A549 (cell line): ENCODE results near the gene ODC1. TPM values are rescaled to one million over a fixed set of nuclear protein-coding genes. Genes with fewer than 3 reads are reported as not detected.

Source experiments
- ATAC-seq, 2 experiments: fragments of 200-7000 bp in 1 of 2; fragments of >200 bp in 1 of 2; cut with Nextera tagmentation in 1 of 2; cut with Tn5 transposase in 1 of 2; 3 replicates each; pipeline versions ENCODE4 v1.8.0 to v1.9.1; 2018 to 2020; ENCODE audit warnings: mild to moderate bottlenecking in 1 of 2, moderate library complexity in 1 of 2
- CTCF ChIA-PET: fragments of 300-600 bp; sonication (Branson Sonifier 250); formaldehyde crosslinking; extraction: SDS; loops from one replicate; lab custom pipeline; 2021; ENCODE audit warnings: antibody characterized with exemption, inconsistent platforms; lab: Yijun Ruan, JAX
- POLR2A ChIA-PET: fragments of 350-600 bp; formaldehyde crosslinking; extraction: SDS; loops from one replicate; lab custom pipeline; 2021; ENCODE audit warnings: antibody characterized with exemption, inconsistent platforms; lab: Yijun Ruan, JAX
- DNase-seq, 2 experiments: peaks; one replicate each; pipeline versions ENCODE4 v3.0.0 to v3.0.0-alpha.2; 2011 to 2016; ENCODE audit warnings: low read depth in 1 of 2, low spot score in 1 of 2
- FAIRE-seq: peaks from 2 replicates; lab custom pipeline; 2011; peaks lifted over from hg19 to GRCh38; lab: Jason Lieb, UNC
- H3K27ac ChIP-seq, 2 experiments: fragments of >200 bp; sonication (Bioruptor Twin); formaldehyde crosslinking; 3 replicates each; pipeline ENCODE4 v1.5.1; 2016 to 2017
- H3K4me1 ChIP-seq: fragments of >200 bp; sonication (Bioruptor Twin); formaldehyde crosslinking; 3 replicates; pipeline ENCODE4 v1.6.1; 2016
- H3K4me2 ChIP-seq: fragments of >200 bp; sonication (Bioruptor Twin); formaldehyde crosslinking; 3 replicates; pipeline ENCODE4 v1.6.1; 2016
- H3K4me3 ChIP-seq: fragments of >200 bp; sonication (Bioruptor Twin); formaldehyde crosslinking; 3 replicates; pipeline ENCODE4 v1.5.1; 2016
- H3K9me3 ChIP-seq: fragments of >200 bp; sonication (Bioruptor Twin); formaldehyde crosslinking; 3 replicates; pipeline ENCODE4 v1.6.1; 2016
- ATOH8 ChIP-seq: fragments of 250-450 bp; sonication (Bioruptor Pico); IDR thresholded peaks from 2 replicates; pipeline ENCODE4 v1.5.0; 2020; ENCODE audit warnings: low read depth, mild to moderate bottlenecking, moderate library complexity
- BCL3 ChIP-seq: fragments of >200 bp; sonication (Bioruptor Twin); formaldehyde crosslinking; IDR thresholded peaks from 3 replicates; pipeline ENCODE4 v1.6.1; 2016
- BHLHE40 ChIP-seq: IDR thresholded peaks from 2 replicates; pipeline ENCODE4 v1.6.1; 2012; ENCODE audit warnings: low read depth, low read length, inconsistent platforms
- CEBPB ChIP-seq, 2 experiments: fragments of >200 bp in 1 of 2; sonication (Bioruptor Twin) in 1 of 2; formaldehyde crosslinking in 1 of 2; IDR thresholded peaks; 2 replicates each; pipeline ENCODE4 v1.6.1; 2012 to 2016
- E2F6 ChIP-seq: IDR thresholded peaks from 2 replicates; pipeline ENCODE4 v1.6.1; 2012; ENCODE audit warnings: low read depth, borderline replicate concordance
- EHF ChIP-seq: fragments of 250-450 bp; sonication (Bioruptor Pico); IDR thresholded peaks from 2 replicates; pipeline ENCODE4 v1.5.0; 2020; ENCODE audit warnings: mild to moderate bottlenecking
- EHMT2 ChIP-seq: fragments of 200-600 bp; sonication (generic); IDR thresholded peaks from 2 replicates; pipeline ENCODE4 v1.6.1; 2016; ENCODE audit warnings: antibody characterized with exemption, low read depth, mild to moderate bottlenecking, moderate library complexity
- ESRRA ChIP-seq: fragments of 150-350 bp; IDR thresholded peaks from 2 replicates; pipeline ENCODE4 v1.6.1; 2014; ENCODE audit warnings: mild to moderate bottlenecking, low read length, borderline replicate concordance
- FOSB ChIP-seq: fragments of 250-450 bp; sonication (Bioruptor Pico); IDR thresholded peaks from 2 replicates; pipeline ENCODE4 v1.5.0; 2020; ENCODE audit warnings: mild to moderate bottlenecking, moderate library complexity
- FOXS1 ChIP-seq: fragments of 250-450 bp; sonication (Bioruptor Pico); IDR thresholded peaks from 2 replicates; pipeline ENCODE4 v1.5.0; 2020; ENCODE audit warnings: mild to moderate bottlenecking, moderate library complexity
- HOXB13 ChIP-seq: fragments of 250-450 bp; sonication (Bioruptor Pico); IDR thresholded peaks from 2 replicates; pipeline ENCODE4 v1.5.0; 2020; ENCODE audit warnings: low read depth, mild to moderate bottlenecking, moderate library complexity
- JUN ChIP-seq, 2 experiments: fragments of >200 bp; sonication (Bioruptor Twin); formaldehyde crosslinking; IDR thresholded peaks; 2 replicates in 1 of 2; 3 replicates in 1 of 2; pipeline ENCODE4 v1.6.1; 2016 to 2017
- MAFK ChIP-seq: fragments of 450-650 bp; IDR thresholded peaks from 2 replicates; pipeline ENCODE4 v1.6.1; 2014; ENCODE audit not compliant: partially characterized antibody
- MAZ ChIP-seq: fragments of 150-350 bp; IDR thresholded peaks from 2 replicates; pipeline ENCODE4 v1.6.1; 2014; ENCODE audit warnings: antibody characterized with exemption, low read depth, low read length, borderline replicate concordance
- NFE2L2 ChIP-seq: fragments of 150-350 bp; conservative IDR thresholded peaks from 2 replicates; pipeline ENCODE4 v1.6.1; 2014; ENCODE audit warnings: low read length
- NPAS2 ChIP-seq: fragments of 250-450 bp; sonication (Bioruptor Pico); IDR thresholded peaks from 2 replicates; pipeline ENCODE4 v1.8.0; 2022; ENCODE audit warnings: mild to moderate bottlenecking, moderate library complexity, borderline replicate concordance
- POLR2AphosphoS2 ChIP-seq: conservative IDR thresholded peaks from 2 replicates; pipeline ENCODE4 v1.6.1; 2012; ENCODE audit warnings: low read length, improper control_type of control experiment, inconsistent platforms
- RAD21 ChIP-seq, 2 experiments: fragments of >200 bp in 1 of 2; sonication (Bioruptor Twin) in 1 of 2; formaldehyde crosslinking in 1 of 2; IDR thresholded peaks in 1 of 2; conservative IDR thresholded peaks in 1 of 2; 2 replicates in 1 of 2; 3 replicates in 1 of 2; pipeline ENCODE4 v1.6.1; 2012 to 2018; ENCODE audit warnings: inconsistent platforms in 1 of 2
- RARB ChIP-seq: fragments of 250-450 bp; sonication (Bioruptor Pico); IDR thresholded peaks from 2 replicates; pipeline ENCODE4 v1.8.0; 2021; ENCODE audit warnings: mild to moderate bottlenecking, moderate library complexity
- RNF2 ChIP-seq: fragments of 200-600 bp; sonication (generic); IDR thresholded peaks from 2 replicates; pipeline ENCODE4 v1.6.1; 2016; ENCODE audit warnings: low read depth, mild to moderate bottlenecking, antibody characterized with exemption, moderate library complexity, borderline replicate concordance
- SMC3 ChIP-seq: fragments of >200 bp; sonication (Bioruptor Twin); formaldehyde crosslinking; IDR thresholded peaks from 3 replicates; pipeline ENCODE4 v1.6.1; 2018; ENCODE audit warnings: inconsistent platforms
- TP53 ChIP-seq: fragments of 250-450 bp; sonication (Bioruptor Pico); IDR thresholded peaks from 2 replicates; pipeline ENCODE4 v1.5.0; 2021; ENCODE audit warnings: mild to moderate bottlenecking, moderate library complexity
- USF2 ChIP-seq: fragments of 450-650 bp; IDR thresholded peaks from 2 replicates; pipeline ENCODE4 v1.6.1; 2014; ENCODE audit warnings: antibody characterized with exemption
- ZC3H11A ChIP-seq: fragments of 450-650 bp; IDR thresholded peaks from 2 replicates; pipeline ENCODE4 v1.6.1; 2014; ENCODE audit warnings: antibody characterized with exemption, mild to moderate bottlenecking
- WGBS: methylation state at CpG from one replicate; pipeline ENCODE4 v1.1.6; 2017; ENCODE audit errors: missing lambda C conversion rate; 5-methylcytosine and 5-hydroxymethylcytosine counted together
- polyA plus RNA-seq, 4 experiments: library from polyadenylated mRNA; depleted of rRNA in 3 of 4; stranded (reverse); fragments of >200 nt; fragmentation: RNase III in 1 of 4; extraction: RNeasy Plus Mini Kit Qiagen cat#74134 plus additional on column Dnase treatment in 1 of 4; gene quantifications; 2 replicates in 3 of 4; 3 replicates in 1 of 4; pipeline ENCODE4 v1.2.3, GENCODE V29; 2011 to 2017
- TF ChIP-seq, protein P1 (sequence below): fragments of 250-450 bp; sonication (Bioruptor Pico); IDR thresholded peaks from 2 replicates; pipeline ENCODE4 v1.5.0; 2021; ENCODE audit warnings: mild to moderate bottlenecking, moderate library complexity, borderline replicate concordance
- TF ChIP-seq, protein P2 (sequence below): IDR thresholded peaks from 2 replicates; pipeline ENCODE4 v1.6.1; 2012
- TF ChIP-seq, protein P3 (sequence below): fragments of 200-600 bp; sonication (generic); IDR thresholded peaks from 2 replicates; pipeline ENCODE4 v1.6.1; 2016; ENCODE audit warnings: antibody characterized with exemption, mild to moderate bottlenecking, moderate library complexity

ODC1 gene
- polyA plus RNA-seq, 2 of the 4 experiments (the other 2 are of a cell fraction), result 57.8 to 265 TPM

GRCh38 chr2:10448576-10449485 is 704 bp upstream of the ODC1 start:
- Histone ChIP-seq H3K4me1 (peaks cover 62% of the 10 kb centered on the region), H3K4me2 (peak overlapping the region; percentile 92), H3K9me3 (no peaks in the 10 kb centered on the region), H3K4me3 (peak overlapping the region; percentile 78), H3K27ac (peak overlapping the region; percentile 90 to 98)
- peak; percentile 55 to 58 for ATAC-seq
- POLR2A ChIA-PET, result interaction anchor here (0.6 to 3.0 kb wide), 14 partner anchors 10 to 606 kb away, joined by 3 to 24 read pairs (median 4); partner anchors contain the start of gene TAF1B
- CTCF ChIA-PET, result interaction anchor here (0.6 to 6.7 kb wide), 19 partner anchors 10 to 376 kb away, joined by 3 to 74 read pairs (median 3); no protein-coding TSS in a partner anchor
- DNase-seq, result peak; percentile 90 to 92
- FAIRE-seq, result no peak
- WGBS, result 48% methylated on average over 37 of the region's 73 CpGs
- TF ChIP-seq MAFK (no peak), JUN (IDR thresholded peaks at IDR 0.05) (no peak), RAD21 (conservative IDR thresholded peaks at IDR 0.05 in 1 of 2, IDR thresholded peaks at IDR 0.05 in 1 of 2) (peak; percentile 7 to 33; a peak in 1 of 5 replicates), NPAS2 (CRISPR knock-in tag) (peak; percentile 64; the same call in 1 of the 2 replicates), RARB (no peak), POLR2AphosphoS2 (no peak), E2F6 (peak; percentile 99), BHLHE40 (no peak), MAZ (0 out of 2 replicates have a peak, but pooled peaks have one; percentile 4), FOXS1 (peak; percentile 89), BCL3 (no peak), NFE2L2 (no peak), ZC3H11A (no peak), ESRRA (0 out of 2 replicates have a peak, but pooled peaks have one; percentile 15), EHF (CRISPR knock-in tag) (peak; percentile 90; the same call in 1 of the 2 replicates), ATOH8 (CRISPR knock-in tag) (peak; percentile 98), RNF2 (peak; percentile 97), CEBPB (IDR thresholded peaks at IDR 0.05) (no peak), TP53 (CRISPR knock-in tag) (peak; percentile 69; the same call in 1 of the 2 replicates), SMC3 (no peak), EHMT2 (no peak), FOSB (CRISPR knock-in tag) (no peak), HOXB13 (CRISPR knock-in tag) (peak; percentile 97), USF2 (peak; percentile 81)
- TF ChIP-seq, protein P1, sequence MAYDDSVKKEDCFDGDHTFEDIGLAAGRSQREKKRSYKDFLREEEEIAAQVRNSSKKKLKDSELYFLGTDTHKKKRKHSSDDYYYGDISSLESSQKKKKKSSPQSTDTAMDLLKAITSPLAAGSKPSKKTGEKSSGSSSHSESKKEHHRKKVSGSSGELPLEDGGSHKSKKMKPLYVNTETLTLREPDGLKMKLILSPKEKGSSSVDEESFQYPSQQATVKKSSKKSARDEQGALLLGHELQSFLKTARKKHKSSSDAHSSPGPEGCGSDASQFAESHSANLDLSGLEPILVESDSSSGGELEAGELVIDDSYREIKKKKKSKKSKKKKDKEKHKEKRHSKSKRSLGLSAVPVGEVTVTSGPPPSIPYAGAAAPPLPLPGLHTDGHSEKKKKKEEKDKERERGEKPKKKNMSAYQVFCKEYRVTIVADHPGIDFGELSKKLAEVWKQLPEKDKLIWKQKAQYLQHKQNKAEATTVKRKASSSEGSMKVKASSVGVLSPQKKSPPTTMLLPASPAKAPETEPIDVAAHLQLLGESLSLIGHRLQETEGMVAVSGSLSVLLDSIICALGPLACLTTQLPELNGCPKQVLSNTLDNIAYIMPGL (CRISPR knock-in tag), result 0 out of 2 replicates have a peak, but pooled peaks have one; percentile 59
- TF ChIP-seq, protein P2, sequence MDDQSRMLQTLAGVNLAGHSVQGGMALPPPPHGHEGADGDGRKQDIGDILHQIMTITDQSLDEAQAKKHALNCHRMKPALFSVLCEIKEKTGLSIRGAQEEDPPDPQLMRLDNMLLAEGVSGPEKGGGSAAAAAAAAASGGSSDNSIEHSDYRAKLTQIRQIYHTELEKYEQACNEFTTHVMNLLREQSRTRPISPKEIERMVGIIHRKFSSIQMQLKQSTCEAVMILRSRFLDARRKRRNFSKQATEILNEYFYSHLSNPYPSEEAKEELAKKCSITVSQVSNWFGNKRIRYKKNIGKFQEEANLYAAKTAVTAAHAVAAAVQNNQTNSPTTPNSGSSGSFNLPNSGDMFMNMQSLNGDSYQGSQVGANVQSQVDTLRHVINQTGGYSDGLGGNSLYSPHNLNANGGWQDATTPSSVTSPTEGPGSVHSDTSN, result no peak
- TF ChIP-seq, protein P3, sequence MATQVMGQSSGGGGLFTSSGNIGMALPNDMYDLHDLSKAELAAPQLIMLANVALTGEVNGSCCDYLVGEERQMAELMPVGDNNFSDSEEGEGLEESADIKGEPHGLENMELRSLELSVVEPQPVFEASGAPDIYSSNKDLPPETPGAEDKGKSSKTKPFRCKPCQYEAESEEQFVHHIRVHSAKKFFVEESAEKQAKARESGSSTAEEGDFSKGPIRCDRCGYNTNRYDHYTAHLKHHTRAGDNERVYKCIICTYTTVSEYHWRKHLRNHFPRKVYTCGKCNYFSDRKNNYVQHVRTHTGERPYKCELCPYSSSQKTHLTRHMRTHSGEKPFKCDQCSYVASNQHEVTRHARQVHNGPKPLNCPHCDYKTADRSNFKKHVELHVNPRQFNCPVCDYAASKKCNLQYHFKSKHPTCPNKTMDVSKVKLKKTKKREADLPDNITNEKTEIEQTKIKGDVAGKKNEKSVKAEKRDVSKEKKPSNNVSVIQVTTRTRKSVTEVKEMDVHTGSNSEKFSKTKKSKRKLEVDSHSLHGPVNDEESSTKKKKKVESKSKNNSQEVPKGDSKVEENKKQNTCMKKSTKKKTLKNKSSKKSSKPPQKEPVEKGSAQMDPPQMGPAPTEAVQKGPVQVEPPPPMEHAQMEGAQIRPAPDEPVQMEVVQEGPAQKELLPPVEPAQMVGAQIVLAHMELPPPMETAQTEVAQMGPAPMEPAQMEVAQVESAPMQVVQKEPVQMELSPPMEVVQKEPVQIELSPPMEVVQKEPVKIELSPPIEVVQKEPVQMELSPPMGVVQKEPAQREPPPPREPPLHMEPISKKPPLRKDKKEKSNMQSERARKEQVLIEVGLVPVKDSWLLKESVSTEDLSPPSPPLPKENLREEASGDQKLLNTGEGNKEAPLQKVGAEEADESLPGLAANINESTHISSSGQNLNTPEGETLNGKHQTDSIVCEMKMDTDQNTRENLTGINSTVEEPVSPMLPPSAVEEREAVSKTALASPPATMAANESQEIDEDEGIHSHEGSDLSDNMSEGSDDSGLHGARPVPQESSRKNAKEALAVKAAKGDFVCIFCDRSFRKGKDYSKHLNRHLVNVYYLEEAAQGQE, result no peak
